Mucosa of descending colon (tissue), 3 donors: ENCODE data around the gene MRPL41. TPM values are rescaled to one million over a fixed set of nuclear protein-coding genes. Genes with fewer than 3 reads are reported as not detected.
"Not testable (repeated sequence)": the region's sequence is repeated elsewhere in the genome, so short reads cannot be mapped to it uniquely, and the experiment has no call there.

ENCODE experiments used
- ATAC-seq: fragments of 200-7000 bp; cut with Tn5 transposase; one replicate; pipeline ENCODE4 v1.9.1; 2020; ENCODE audit warnings: mild to moderate bottlenecking, moderate library complexity
- DNase-seq, 3 donors: peaks; one replicate each; pipeline ENCODE4 v3.0.0-alpha.2; 2020
- H3K36me3 ChIP-seq: fragments of 200-600 bp; one replicate; pipeline ENCODE4 v1.8.0; 2021; ENCODE audit warnings: low read depth, mild to moderate bottlenecking
- H3K4me1 ChIP-seq: fragments of 200-600 bp; one replicate; pipeline ENCODE4 v1.8.0; 2021; ENCODE audit warnings: low read depth, mild to moderate bottlenecking
- H3K4me3 ChIP-seq: fragments of 200-600 bp; one replicate; pipeline ENCODE4 v1.8.0; 2021; ENCODE audit warnings: mild to moderate bottlenecking
- H3K9me3 ChIP-seq: fragments of 200-600 bp; one replicate; pipeline ENCODE4 v1.8.0; 2021; ENCODE audit warnings: mild to moderate bottlenecking
- intact Hi-C, 2 donors: fragments of 100-400 bp; cut with DNase I in 1 of 2; cut with micrococcal nuclease in 1 of 2; formaldehyde crosslinking; loops; one replicate each; pipeline versions ENCODE4 v1.11.0 to v1.11.1; 2022; cut with DNase I, micrococcal nuclease
- total RNA-seq, 3 donors: library from RNA; stranded (reverse); fragmentation: NEBNext Ultra II Directional in 2 of 3; extraction: Animal tissue kit (Norgen Biotek cat#: 25700) in 2 of 3; gene quantifications; one replicate each; pipeline versions ENCODE4 v1.2.1 to v1.2.4, GENCODE V29; 2021 to 2023
- TF ChIP-seq, protein P1 (sequence below): fragments of 200-600 bp; IDR thresholded peaks from one replicate; pipeline ENCODE4 v1.8.0; 2022; ENCODE audit warnings: antibody characterized with exemption, mild to moderate bottlenecking
- donor health status: DM: no; HTN: no; CAD: no; lungs with moderate emphysema.
- donor health status: DM: no; HTN: no; CAD: no.
- donor health status: DM: no; HTN: yes; CAD: no.

The MRPL41 gene
- total RNA-seq, 3 donors from 2014 or later = 67.1 to 93.8 (median 93.5) TPM

DNA sequence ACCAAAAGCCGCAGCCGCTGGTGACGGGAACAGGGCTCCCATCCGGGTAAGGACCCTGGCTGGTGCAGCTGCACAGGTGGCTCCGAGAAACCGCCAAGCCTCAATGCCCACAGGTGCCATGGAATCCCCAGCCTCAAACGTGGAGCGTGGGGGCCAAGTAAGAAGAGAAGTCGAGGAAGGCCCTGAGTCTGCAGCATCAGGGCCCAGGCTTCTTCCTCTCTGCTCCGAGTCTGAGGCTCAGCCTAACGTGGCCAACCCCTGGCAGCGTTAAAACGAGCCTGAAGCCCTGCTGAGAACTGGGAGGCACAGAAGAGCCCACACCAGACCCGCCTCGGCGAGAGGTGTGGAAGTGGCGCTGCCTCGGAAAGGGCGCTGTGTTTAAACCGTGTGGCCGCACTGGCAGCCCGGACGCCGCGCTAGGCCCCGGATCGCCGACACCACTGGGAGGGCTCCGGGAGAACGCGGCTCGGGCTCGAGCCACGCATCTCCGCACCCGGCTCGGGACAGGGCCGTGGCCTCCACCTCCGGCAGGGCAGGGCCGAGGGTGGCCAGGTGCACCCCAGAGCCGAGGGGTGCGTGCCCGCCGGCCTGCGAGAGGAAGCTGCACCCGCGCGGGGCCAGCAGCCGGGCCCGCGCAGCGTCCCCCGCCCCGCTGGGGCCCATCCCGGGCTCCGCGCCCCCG is 37.9 kb downstream of the MRPL41 start:
- intact Hi-C loops = no loop called here
- ATAC-seq = peak; percentile 2
- Histone ChIP-seq H3K36me3 (no peaks in the 10 kb centered on the region), H3K4me1 (peaks cover 15% of the 10 kb centered on the region), H3K4me3 (peak overlapping the region; percentile 24), H3K9me3 (no peaks in the 10 kb centered on the region)
- peak in 1 of 3 donors; percentile 51 for DNase-seq
- TF ChIP-seq, protein P1, sequence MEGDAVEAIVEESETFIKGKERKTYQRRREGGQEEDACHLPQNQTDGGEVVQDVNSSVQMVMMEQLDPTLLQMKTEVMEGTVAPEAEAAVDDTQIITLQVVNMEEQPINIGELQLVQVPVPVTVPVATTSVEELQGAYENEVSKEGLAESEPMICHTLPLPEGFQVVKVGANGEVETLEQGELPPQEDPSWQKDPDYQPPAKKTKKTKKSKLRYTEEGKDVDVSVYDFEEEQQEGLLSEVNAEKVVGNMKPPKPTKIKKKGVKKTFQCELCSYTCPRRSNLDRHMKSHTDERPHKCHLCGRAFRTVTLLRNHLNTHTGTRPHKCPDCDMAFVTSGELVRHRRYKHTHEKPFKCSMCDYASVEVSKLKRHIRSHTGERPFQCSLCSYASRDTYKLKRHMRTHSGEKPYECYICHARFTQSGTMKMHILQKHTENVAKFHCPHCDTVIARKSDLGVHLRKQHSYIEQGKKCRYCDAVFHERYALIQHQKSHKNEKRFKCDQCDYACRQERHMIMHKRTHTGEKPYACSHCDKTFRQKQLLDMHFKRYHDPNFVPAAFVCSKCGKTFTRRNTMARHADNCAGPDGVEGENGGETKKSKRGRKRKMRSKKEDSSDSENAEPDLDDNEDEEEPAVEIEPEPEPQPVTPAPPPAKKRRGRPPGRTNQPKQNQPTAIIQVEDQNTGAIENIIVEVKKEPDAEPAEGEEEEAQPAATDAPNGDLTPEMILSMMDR = no peak

DNA sequence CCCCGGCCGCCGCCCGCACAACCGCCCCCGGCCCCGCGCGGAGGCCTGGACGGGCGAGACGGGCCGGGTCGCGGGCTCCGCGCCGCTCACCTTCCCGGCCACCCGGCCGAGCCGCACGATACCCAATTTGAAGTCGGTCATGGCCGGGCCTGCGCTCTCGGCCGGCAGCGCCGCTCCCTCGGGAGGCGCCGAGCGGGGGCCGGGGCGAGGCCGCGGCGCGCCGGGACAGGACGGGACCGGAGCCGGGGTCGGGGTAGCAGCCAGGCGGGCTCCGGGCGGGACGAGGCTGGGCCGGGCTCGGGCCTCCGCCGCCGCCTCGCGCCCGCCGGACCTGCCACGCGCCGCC is 38.4 kb downstream of the MRPL41 start:
- Histone ChIP-seq H3K36me3 (no peaks in the 10 kb centered on the region), H3K4me1 (peaks cover 15% of the 10 kb centered on the region), H3K4me3 (peak overlapping the region; percentile 24), H3K9me3 (no peaks in the 10 kb centered on the region)
- TF ChIP-seq, protein P1 = no peak
- intact Hi-C loops = no loop called here
- DNase-seq = no peak
- no peak for ATAC-seq

- Histone ChIP-seq H3K9me3 (no peaks in the 10 kb centered on the region), H3K36me3 (no peaks in the 10 kb centered on the region), H3K4me1 (peaks cover 15% of the 10 kb centered on the region), H3K4me3 (peak within 1 kb of the TSS; percentile 54)
- intact Hi-C loops = no loop called here
- DNase-seq (peak; percentile 90 to 95 (median 92)), ATAC-seq (peak; percentile 99)
- TF ChIP-seq, protein P1 = no peak
Measured at GRCh38 chr9:137590469-137591383, 39.0 kb downstream of the MRPL41 start, which contains the start of gene ZMYND19. TSS of gene ZMYND19 (minus strand) at chr9:137590512. CDS start at chr9:137590263, 249 bp downstream.

GRCh38 chr9:137592767-137593166 is 41.1 kb downstream of the MRPL41 start:
- DNase-seq (no peak), ATAC-seq (no peak)
- Histone ChIP-seq H3K4me3 (no peak overlapping the region), H3K4me1 (peaks cover 15% of the 10 kb centered on the region), H3K36me3 (no peaks in the 10 kb centered on the region), H3K9me3 (no peaks in the 10 kb centered on the region)
- TF ChIP-seq, protein P1 = no peak
- intact Hi-C loops = no loop called here

GRCh38 chr9:137593176-137593575 is 41.5 kb downstream of the MRPL41 start:
- TF ChIP-seq, protein P1 = no peak
- no peak for DNase-seq
- no peak overlapping the region for H3K4me3 ChIP-seq
- intact Hi-C loops = no loop called here
- no peak for ATAC-seq
- H3K36me3 ChIP-seq = no peaks in the 10 kb centered on the region
- no peaks in the 10 kb centered on the region for H3K9me3 ChIP-seq
- H3K4me1 ChIP-seq = peaks cover 15% of the 10 kb centered on the region

- ATAC-seq, H3K9me3 ChIP-seq, H3K4me1 ChIP-seq, H3K4me3 ChIP-seq, DNase-seq, H3K36me3 ChIP-seq, intact Hi-C loops: not testable (repeated sequence)
Measured at GRCh38 chr9:137596577-137596976, 44.9 kb downstream of the MRPL41 start.
